ENCODE measurements around the gene PEDS1. TPM values are rescaled to one million over a fixed set of nuclear protein-coding genes. Genes with fewer than 3 reads are reported as not detected.

The PEDS1 gene
- total RNA-seq, 1 donor from 2014 or later = 9.5 TPM

DNA sequence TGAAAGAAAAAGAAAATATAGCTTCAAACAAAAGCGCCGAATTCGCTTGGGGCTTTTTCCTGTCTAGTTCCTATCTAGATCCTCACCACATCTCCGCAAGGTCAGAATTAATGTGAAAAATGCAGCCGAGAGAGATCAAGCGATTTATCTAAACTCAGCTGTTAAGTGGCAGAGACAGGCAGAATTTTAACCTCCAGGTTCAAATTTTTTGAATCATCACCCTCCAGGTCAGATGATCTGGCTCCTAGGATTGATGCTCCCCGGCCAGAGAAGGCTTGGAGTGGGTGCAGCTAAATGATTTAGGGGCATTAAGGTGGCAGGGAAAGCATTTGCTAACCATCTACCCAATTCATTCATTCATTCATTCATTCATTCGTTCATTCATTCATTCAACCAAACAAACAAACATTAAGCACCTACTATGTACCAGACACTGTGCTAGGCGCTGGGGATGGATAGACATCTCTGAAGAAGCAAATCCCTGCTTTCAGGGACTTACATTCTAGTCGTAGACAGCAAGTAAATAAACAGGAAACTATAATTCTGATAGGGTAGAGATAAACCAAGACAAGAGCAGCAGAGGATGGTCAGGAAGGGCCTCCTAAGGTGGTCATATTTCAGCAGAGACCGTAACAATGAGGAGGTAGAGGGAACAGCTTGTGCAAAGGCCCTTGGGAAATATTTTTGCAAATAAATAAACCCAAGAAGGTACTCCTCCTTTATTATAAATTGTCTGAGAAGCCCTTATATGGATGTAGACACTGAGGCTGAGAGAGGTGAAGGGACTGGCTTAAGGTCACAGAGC lies 39.9 kb downstream of the PEDS1 start:
- Histone ChIP-seq H3K4me2 (peak overlapping the region; percentile 94), H2AFZ (replicated peaks) (peak overlapping the region; percentile 94), H3K27me3 (no peaks in the 10 kb centered on the region), H3K4me3 (peak overlapping the region; percentile 93), H3K36me3 (no peaks in the 10 kb centered on the region), H3K79me2 (ENCODE audit: low read depth) (peaks cover 67% of the 10 kb centered on the region), H3K27ac (peak overlapping the region; percentile 80), H3F3A (ENCODE audit: low read depth) (peaks cover 27% of the 10 kb centered on the region), H3K9me3 (ENCODE audit: low read depth) (no peaks in the 10 kb centered on the region), H3K9ac (peak overlapping the region; percentile 97), H4K20me1 (ENCODE audit: low read depth) (peaks cover 38% of the 10 kb centered on the region), H3K4me1 (peaks cover 24% of the 10 kb centered on the region)
- no peak for DNase-seq (ENCODE audit: low spot score)
- TF ChIP-seq EZH2 (IDR thresholded peaks at IDR 0.05) = no peak
- TF ChIP-seq, protein P1, sequence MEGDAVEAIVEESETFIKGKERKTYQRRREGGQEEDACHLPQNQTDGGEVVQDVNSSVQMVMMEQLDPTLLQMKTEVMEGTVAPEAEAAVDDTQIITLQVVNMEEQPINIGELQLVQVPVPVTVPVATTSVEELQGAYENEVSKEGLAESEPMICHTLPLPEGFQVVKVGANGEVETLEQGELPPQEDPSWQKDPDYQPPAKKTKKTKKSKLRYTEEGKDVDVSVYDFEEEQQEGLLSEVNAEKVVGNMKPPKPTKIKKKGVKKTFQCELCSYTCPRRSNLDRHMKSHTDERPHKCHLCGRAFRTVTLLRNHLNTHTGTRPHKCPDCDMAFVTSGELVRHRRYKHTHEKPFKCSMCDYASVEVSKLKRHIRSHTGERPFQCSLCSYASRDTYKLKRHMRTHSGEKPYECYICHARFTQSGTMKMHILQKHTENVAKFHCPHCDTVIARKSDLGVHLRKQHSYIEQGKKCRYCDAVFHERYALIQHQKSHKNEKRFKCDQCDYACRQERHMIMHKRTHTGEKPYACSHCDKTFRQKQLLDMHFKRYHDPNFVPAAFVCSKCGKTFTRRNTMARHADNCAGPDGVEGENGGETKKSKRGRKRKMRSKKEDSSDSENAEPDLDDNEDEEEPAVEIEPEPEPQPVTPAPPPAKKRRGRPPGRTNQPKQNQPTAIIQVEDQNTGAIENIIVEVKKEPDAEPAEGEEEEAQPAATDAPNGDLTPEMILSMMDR (IDR thresholded peaks at IDR 0.05) = no peak
- TF ChIP-seq EZH2phosphoT487 (IDR thresholded peaks at IDR 0.05) = no peak
- no peaks in the 10 kb centered on the region for H3K9me3 Mint-ChIP-seq
- peaks cover 56% of the 10 kb centered on the region for H3K4me1 Mint-ChIP-seq
- no peaks in the 10 kb centered on the region for H3K27me3 Mint-ChIP-seq (ENCODE audit: insufficient read depth, low read depth)
- H3K36me3 Mint-ChIP-seq = peaks cover 9% of the 10 kb centered on the region
- peak overlapping the region; percentile 99 for H3K4me3 Mint-ChIP-seq
- H3K27ac Mint-ChIP-seq = peak overlapping the region; percentile 97

DNA sequence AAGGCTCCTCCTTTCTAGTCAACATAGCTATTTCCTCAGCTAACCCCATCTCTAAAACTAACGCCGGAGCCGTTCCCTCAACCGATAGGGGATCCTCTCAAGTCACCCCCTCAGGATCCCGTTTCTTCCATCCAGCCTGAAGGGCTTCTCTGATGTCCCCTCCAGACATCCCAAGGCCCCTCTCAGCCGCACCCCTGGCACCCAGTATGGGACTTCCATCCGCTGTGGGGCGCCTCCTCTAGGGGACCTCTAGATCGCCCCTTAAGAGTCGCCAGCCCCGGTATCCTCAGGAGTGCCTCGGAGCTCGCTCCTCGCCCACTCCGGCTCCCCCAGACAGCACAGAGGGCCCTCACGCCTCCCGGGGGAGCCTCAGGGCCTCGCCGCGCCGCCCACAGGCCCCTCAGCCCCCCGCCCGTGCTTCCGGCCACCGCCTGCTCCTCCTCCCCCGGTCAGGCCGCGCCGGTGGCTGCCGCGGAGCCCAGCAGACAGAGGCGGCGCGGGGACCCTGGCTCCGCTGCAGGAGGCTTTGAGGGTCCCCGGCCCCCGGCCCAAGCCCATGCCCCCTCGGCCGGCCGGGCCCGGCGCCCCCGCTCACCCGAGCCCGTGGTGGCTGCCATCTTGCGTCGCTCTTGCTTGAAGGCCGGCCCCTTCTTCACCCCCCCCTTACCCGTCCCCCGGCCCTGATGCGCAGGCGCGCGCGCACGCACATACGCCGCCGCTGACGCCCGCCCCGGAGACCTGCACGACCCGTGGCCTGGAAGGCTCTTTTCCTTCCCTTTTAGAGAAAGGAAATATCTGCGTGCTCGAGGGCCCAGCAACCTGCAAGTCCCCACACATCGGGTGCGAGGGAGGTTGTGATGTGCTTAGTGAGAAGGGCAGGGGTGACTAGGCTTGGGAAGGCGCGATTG lies 40.8 kb downstream of the PEDS1 start, which contains the start of gene UBE2V1:
Gene UBE2V1 (minus strand): TSS at position 639 of the 908 bp plus-strand sequence. CDS start 22 bp downstream, at position 617.
- H3K27ac Mint-ChIP-seq = peak within 1 kb of the TSS; percentile 97
- TF ChIP-seq EZH2phosphoT487 (IDR thresholded peaks at IDR 0.05) = no peak
- TF ChIP-seq, protein P1 (IDR thresholded peaks at IDR 0.05) = peak; percentile 35
- peaks cover 15% of the 10 kb centered on the region for H3K36me3 Mint-ChIP-seq
- peaks cover 27% of the 10 kb centered on the region for H3F3A ChIP-seq (ENCODE audit: low read depth)
- peaks cover 60% of the 10 kb centered on the region for H3K4me1 Mint-ChIP-seq
- H3K27me3 Mint-ChIP-seq (ENCODE audit: insufficient read depth, low read depth) = no peaks in the 10 kb centered on the region
- H3K4me1 ChIP-seq = peaks cover 24% of the 10 kb centered on the region
- peaks cover 47% of the 10 kb centered on the region for H4K20me1 ChIP-seq (ENCODE audit: low read depth)
- H3K9ac ChIP-seq = peak within 1 kb of the TSS; percentile 97
- no peaks in the 10 kb centered on the region for H3K27me3 ChIP-seq
- H3K9me3 Mint-ChIP-seq = no peaks in the 10 kb centered on the region
- H3K4me2 ChIP-seq = peak within 1 kb of the TSS; percentile 94
- no peaks in the 10 kb centered on the region for H3K9me3 ChIP-seq (ENCODE audit: low read depth)
- H2AFZ ChIP-seq (replicated peaks) = peak within 1 kb of the TSS; percentile 94
- peak within 1 kb of the TSS; percentile 80 for H3K27ac ChIP-seq
- peak; percentile 94 for DNase-seq (ENCODE audit: low spot score)
- H3K4me3 Mint-ChIP-seq = peak within 1 kb of the TSS; percentile 99
- peak within 1 kb of the TSS; percentile 93 for H3K4me3 ChIP-seq
- no peaks in the 10 kb centered on the region for H3K36me3 ChIP-seq
- peaks cover 76% of the 10 kb centered on the region for H3K79me2 ChIP-seq (ENCODE audit: low read depth)

DNA sequence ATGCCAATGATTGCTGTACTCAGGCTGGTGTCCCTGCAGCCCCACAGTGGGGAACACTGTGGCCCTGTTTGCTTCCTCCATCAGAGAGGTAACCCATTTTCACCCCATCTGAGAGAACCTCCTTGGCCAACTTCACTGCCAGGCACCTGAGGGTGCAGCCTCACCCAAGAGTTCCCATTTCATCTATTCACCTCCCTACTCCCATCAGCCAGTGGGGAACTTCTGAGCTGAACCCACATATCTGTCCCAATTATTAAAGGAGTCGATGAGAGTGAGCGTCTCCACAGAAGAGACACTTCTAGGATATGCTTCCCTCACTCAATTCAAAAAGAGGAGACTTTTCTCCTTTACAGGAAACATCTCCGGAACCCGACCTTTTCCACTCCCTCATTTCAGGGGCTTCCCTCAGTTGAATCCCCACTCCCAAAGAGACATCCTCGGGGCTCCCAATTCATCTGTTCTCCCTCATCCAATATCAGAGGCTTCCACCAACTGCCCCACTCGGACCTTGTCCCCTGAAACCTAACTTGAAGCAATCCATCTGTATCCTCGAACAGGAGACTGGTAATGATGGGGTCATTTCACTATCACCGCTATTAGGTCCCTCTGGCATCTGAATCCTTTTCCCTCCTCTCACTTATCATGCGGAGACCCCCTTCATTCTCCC lies 41.6 kb downstream of the PEDS1 start:
- H3K4me3 ChIP-seq = peak overlapping the region; percentile 93
- no peak overlapping the region for H2AFZ ChIP-seq (replicated peaks)
- peaks cover 55% of the 10 kb centered on the region for H4K20me1 ChIP-seq (ENCODE audit: low read depth)

More for the DNA sequence above, 41.6 kb downstream of the PEDS1 start:
- Histone ChIP-seq H3K9ac (peak overlapping the region; percentile 97), H3K79me2 (ENCODE audit: low read depth) (peaks cover 84% of the 10 kb centered on the region), H3K4me2 (peak overlapping the region; percentile 94), H3K27me3 (no peaks in the 10 kb centered on the region), H3F3A (ENCODE audit: low read depth) (peaks cover 25% of the 10 kb centered on the region), H3K27ac (no peak overlapping the region), H3K36me3 (no peaks in the 10 kb centered on the region), H3K4me1 (peaks cover 24% of the 10 kb centered on the region), H3K9me3 (ENCODE audit: low read depth) (no peaks in the 10 kb centered on the region)
- no peaks in the 10 kb centered on the region for H3K9me3 Mint-ChIP-seq
- DNase-seq (ENCODE audit: low spot score) = no peak
- peak overlapping the region; percentile 99 for H3K4me3 Mint-ChIP-seq
- TF ChIP-seq, protein P1 (IDR thresholded peaks at IDR 0.05) = no peak
- TF ChIP-seq EZH2 (IDR thresholded peaks at IDR 0.05) (no peak), EZH2phosphoT487 (IDR thresholded peaks at IDR 0.05) (no peak)
- peak overlapping the region; percentile 29 for H3K27ac Mint-ChIP-seq
- no peaks in the 10 kb centered on the region for H3K27me3 Mint-ChIP-seq (ENCODE audit: insufficient read depth, low read depth)
- peaks cover 16% of the 10 kb centered on the region for H3K36me3 Mint-ChIP-seq
- peaks cover 65% of the 10 kb centered on the region for H3K4me1 Mint-ChIP-seq
